Tibial nerve (tissue), 4 donors: ENCODE results near the gene PNPO. TPM values are rescaled to one million over a fixed set of nuclear protein-coding genes. Genes with fewer than 3 reads are reported as not detected.

ENCODE experiments used
- DNase-seq, 2 donors: peaks; one replicate each; pipeline ENCODE4 v3.0.0-alpha.2; 2019; ENCODE audit warnings: low spot score in 2 of 2
- H3K27ac ChIP-seq, 4 donors: fragments of 200-600 bp; sonication (generic) in 3 of 4; one replicate each; pipeline ENCODE4 v1.5.1; 2017 to 2019; ENCODE audit warnings: mild to moderate bottlenecking in 1 of 4
- H3K27me3 ChIP-seq, 2 donors: fragments of 200-600 bp; sonication (generic) in 1 of 2; one replicate each; pipeline versions ENCODE4 v1.5.1 to v1.6.0; 2017 to 2019
- H3K36me3 ChIP-seq, 3 donors: fragments of 200-600 bp; sonication (generic); one replicate each; pipeline ENCODE4 v1.5.1; 2018 to 2019
- H3K4me1 ChIP-seq, 4 donors: fragments of 200-600 bp; sonication (generic) in 3 of 4; one replicate each; pipeline ENCODE4 v1.5.1; 2017 to 2019
- H3K4me3 ChIP-seq, 4 donors: fragments of 200-600 bp; sonication (generic) in 3 of 4; one replicate each; pipeline ENCODE4 v1.5.1; 2017 to 2019; ENCODE audit warnings: mild to moderate bottlenecking in 1 of 4, moderate library complexity in 1 of 4
- H3K9me3 ChIP-seq, 4 donors: fragments of 200-600 bp; sonication (generic) in 3 of 4; one replicate each; pipeline ENCODE4 v1.5.1; 2017 to 2019
- EP300 ChIP-seq, 2 donors: sonication (generic); formaldehyde crosslinking; IDR thresholded peaks; one replicate each; pipeline ENCODE4 v1.6.1; 2017; ENCODE audit warnings: antibody characterized with exemption in 2 of 2, mild to moderate bottlenecking in 1 of 2
- POLR2A ChIP-seq, 2 donors: fragments of 450-650 bp; IDR thresholded peaks; one replicate each; pipeline ENCODE4 v1.6.1; 2017; ENCODE audit warnings: antibody characterized with exemption in 2 of 2, mild to moderate bottlenecking in 2 of 2, moderate library complexity in 2 of 2
- WGBS, 2 donors: methylation state at CpG; one replicate each; pipeline ENCODE4 v1.1.5; 2018; 5-methylcytosine and 5-hydroxymethylcytosine counted together
- total RNA-seq, 4 donors: library from RNA; depleted of rRNA; stranded (reverse); fragments of >200 nt; gene quantifications; one replicate each; pipeline ENCODE4 v1.1.0, GENCODE V29; 2016
- TF ChIP-seq, protein P1 (sequence below), 5 experiments: fragments of 200-600 bp in 3 of 5; fragments of 450-650 bp in 2 of 5; sonication (generic) in 3 of 5; IDR thresholded peaks; one replicate each; pipeline ENCODE4 v1.5.1; 2016 to 2019; ENCODE audit warnings: antibody characterized with exemption in 5 of 5, mild to moderate bottlenecking in 3 of 5, moderate library complexity in 2 of 5

The PNPO gene
- total RNA-seq, 4 donors from 2014 or later: 36.0 to 56.8 (median 51.2) TPM

DNA sequence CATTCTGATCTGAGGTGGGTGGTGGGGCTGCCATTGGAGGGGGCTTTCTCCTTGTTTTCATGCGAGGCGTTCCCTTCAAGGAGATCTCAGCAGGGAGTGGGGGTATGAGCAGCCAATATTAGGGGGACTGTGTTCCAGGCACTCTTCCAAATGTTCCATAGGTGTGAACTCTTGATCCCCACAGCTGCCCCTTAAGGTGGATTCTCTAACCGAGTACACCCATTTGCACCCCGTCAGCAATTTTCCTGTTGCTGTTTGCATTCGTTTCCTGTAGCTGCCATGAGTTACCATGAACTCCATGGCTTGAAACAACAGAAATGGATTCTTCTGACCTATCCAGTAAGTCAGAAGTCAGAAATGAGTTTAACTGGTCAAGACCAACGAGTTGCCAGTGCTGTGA is 20.0 kb downstream of the PNPO start:
- Histone ChIP-seq H3K9me3 (no peaks in the 10 kb centered on the region), H3K4me1 (peaks cover 0 to 9% (median 4%) of the 10 kb centered on the region in 4 donors), H3K36me3 (no peaks in the 10 kb centered on the region), H3K4me3 (no peak overlapping the region), H3K27me3 (no peaks in the 10 kb centered on the region), H3K27ac (no peak overlapping the region)
- DNase-seq: no peak
- 79 to 87% methylated on average over 6 of the region's 6 CpGs for WGBS, 2 donors
- TF ChIP-seq, protein P1, sequence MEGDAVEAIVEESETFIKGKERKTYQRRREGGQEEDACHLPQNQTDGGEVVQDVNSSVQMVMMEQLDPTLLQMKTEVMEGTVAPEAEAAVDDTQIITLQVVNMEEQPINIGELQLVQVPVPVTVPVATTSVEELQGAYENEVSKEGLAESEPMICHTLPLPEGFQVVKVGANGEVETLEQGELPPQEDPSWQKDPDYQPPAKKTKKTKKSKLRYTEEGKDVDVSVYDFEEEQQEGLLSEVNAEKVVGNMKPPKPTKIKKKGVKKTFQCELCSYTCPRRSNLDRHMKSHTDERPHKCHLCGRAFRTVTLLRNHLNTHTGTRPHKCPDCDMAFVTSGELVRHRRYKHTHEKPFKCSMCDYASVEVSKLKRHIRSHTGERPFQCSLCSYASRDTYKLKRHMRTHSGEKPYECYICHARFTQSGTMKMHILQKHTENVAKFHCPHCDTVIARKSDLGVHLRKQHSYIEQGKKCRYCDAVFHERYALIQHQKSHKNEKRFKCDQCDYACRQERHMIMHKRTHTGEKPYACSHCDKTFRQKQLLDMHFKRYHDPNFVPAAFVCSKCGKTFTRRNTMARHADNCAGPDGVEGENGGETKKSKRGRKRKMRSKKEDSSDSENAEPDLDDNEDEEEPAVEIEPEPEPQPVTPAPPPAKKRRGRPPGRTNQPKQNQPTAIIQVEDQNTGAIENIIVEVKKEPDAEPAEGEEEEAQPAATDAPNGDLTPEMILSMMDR (IDR thresholded peaks at IDR 0.05): no peak
- TF ChIP-seq POLR2A (IDR thresholded peaks at IDR 0.05) (no peak), EP300 (IDR thresholded peaks at IDR 0.05) (no peak)

DNA sequence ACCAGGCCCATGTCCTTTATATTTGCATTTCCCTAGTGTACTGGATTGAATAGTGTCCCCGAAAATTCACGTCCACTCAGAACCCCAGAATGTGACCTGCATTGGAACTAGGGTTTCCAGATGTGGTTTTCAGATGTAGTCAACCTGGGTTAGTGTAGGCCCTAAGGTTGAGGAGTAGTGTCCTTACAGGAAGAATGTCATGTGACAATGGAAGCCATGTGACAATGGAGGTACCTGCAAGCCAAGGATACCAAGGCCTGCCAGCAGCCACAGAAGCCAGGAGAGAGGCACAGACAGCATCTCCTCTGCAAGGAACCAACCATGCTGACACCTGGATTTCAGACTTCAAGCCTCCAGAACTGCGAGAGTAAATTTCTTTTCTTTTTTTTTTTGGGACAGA is 21.5 kb downstream of the PNPO start:
- no peaks in the 10 kb centered on the region for H3K9me3 ChIP-seq
- H3K4me1 ChIP-seq: peaks cover 0 to 21% (median 7%) of the 10 kb centered on the region in 4 donors
- no peak for TF ChIP-seq EP300 (IDR thresholded peaks at IDR 0.05)
- TF ChIP-seq, protein P1 (IDR thresholded peaks at IDR 0.05): no peak
- H3K4me3 ChIP-seq: no peak overlapping the region
- no peak overlapping the region for H3K27ac ChIP-seq
- 94 to 96% methylated on average over 3 of the region's 3 CpGs for WGBS, 2 donors
- DNase-seq: no peak
- H3K36me3 ChIP-seq: no peaks in the 10 kb centered on the region
- no peaks in the 10 kb centered on the region for H3K27me3 ChIP-seq

DNA sequence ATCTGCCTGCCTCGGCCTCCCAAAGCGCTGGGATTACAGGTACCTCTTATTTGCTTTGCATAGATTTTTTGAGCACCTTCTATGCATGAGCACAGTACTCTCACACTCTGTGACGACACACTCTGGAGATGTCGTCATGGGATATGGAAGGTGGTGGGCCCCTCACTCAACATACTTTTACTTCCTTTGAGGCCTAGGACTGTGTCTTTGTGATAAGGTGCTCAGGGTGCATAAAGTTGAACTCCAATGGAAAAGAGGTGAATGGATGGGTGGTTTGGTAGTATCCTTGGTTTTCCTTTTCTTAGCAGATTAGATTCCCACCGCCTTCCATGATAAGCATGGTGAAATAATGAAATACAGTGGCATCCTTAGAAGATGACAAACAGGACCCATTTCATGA is 23.5 kb downstream of the PNPO start:
- Histone ChIP-seq H3K4me1 (peaks cover 0 to 21% (median 7%) of the 10 kb centered on the region in 4 donors), H3K4me3 (no peak overlapping the region), H3K9me3 (no peaks in the 10 kb centered on the region), H3K27me3 (no peaks in the 10 kb centered on the region), H3K27ac (no peak overlapping the region), H3K36me3 (no peaks in the 10 kb centered on the region)
- no peak for DNase-seq
- TF ChIP-seq POLR2A (IDR thresholded peaks at IDR 0.05) (no peak), EP300 (IDR thresholded peaks at IDR 0.05) (no peak)
- TF ChIP-seq, protein P1 (IDR thresholded peaks at IDR 0.05): no peak
- 93% methylated on average over 5 of the region's 5 CpGs for WGBS, 2 donors

DNA sequence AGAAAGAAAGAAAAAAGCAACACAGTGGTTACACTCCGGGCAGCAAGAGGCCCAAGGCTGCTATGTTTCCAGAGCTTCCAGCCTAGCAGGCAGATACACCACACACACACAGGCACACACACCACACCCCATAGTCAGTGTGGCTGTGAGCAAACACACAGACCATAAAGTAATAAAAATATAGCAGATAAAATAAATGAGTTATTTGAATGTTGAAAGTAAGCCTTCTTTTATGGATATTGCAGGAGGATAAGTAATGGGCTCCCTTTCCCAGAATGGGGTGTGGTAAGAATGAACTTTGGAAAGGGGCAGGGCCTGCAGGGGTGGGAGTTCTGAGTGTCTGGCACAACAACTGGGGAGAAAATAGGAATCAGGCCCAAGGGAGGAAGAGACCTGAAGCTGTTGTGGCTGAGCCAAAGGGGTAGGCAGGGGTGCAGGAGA is 24.7 kb downstream of the PNPO start:
- no peak for DNase-seq
- TF ChIP-seq, protein P1 (IDR thresholded peaks at IDR 0.05): no peak
- no peak for TF ChIP-seq POLR2A (IDR thresholded peaks at IDR 0.05)
- no peak for TF ChIP-seq EP300 (IDR thresholded peaks at IDR 0.05)
- H3K27ac ChIP-seq: peak overlapping the region in 3 of 4 donors; percentile 50 to 67 (median 53)
- no peaks in the 10 kb centered on the region for H3K36me3 ChIP-seq
- no peaks in the 10 kb centered on the region for H3K9me3 ChIP-seq
- H3K4me3 ChIP-seq: no peak overlapping the region
- 37 to 53% methylated on average over 1 of the region's 1 CpG for WGBS, 2 donors
- no peaks in the 10 kb centered on the region for H3K27me3 ChIP-seq
- H3K4me1 ChIP-seq: peaks cover 0 to 29% (median 7%) of the 10 kb centered on the region in 4 donors

DNA sequence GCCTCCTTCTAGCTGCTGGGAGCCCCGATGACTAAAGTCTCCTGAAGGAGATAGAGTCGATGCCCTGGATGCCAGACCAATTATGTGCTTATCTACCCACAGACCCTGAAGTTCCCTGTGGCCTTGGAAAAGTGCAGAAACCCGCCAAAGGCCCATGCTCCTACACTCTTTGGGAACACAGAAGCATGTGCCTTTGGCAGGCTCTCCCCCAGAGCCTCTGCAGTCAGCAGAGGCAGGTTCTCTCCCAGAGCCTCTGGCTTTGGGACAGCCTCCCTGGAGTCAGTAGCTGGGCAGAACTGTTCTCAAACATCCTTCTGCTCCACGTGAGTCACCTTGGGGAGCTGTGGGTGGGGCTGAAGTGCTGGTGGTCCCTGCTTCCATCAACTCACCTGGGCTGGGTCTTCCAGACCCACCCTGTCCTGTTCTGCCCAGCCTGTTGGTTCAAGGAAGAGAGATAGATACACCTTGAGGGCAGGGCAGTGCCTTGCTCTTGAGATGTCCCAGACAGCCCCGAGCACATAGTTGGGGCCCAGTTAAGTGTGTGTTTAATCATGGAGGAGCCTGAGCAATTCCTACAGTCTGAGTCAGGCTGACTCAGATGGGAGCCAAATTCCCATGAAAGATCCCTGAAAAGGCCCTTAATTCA is 26.4 kb downstream of the PNPO start:
- Histone ChIP-seq H3K27ac (peak overlapping the region in 2 of 4 donors; percentile 4 to 67), H3K9me3 (no peaks in the 10 kb centered on the region), H3K4me1 (peaks cover 0 to 43% (median 10%) of the 10 kb centered on the region in 4 donors), H3K36me3 (no peaks in the 10 kb centered on the region), H3K27me3 (no peaks in the 10 kb centered on the region), H3K4me3 (no peak overlapping the region)
- TF ChIP-seq EP300 (IDR thresholded peaks at IDR 0.05): no peak
- no peak for TF ChIP-seq POLR2A (IDR thresholded peaks at IDR 0.05)
- TF ChIP-seq, protein P1 (IDR thresholded peaks at IDR 0.05): no peak
- WGBS, 2 donors: 60 to 76% methylated on average over 4 to 5 of the region's 5 CpGs
- DNase-seq: no peak
